Uterus (tissue), 2 donors: ENCODE results near the gene GNA12.

ENCODE experiments used
- CTCF ChIP-seq, 4 experiments: fragments of 200-600 bp in 2 of 4; fragments of 450-650 bp in 2 of 4; sonication (generic) in 2 of 4; IDR thresholded peaks; one replicate each; pipeline ENCODE4 v1.5.1; 2016 to 2019; ENCODE audit warnings: antibody characterized with exemption in 4 of 4, mild to moderate bottlenecking in 2 of 4, moderate library complexity in 1 of 4
- POLR2A ChIP-seq, 2 donors: fragments of 450-650 bp; IDR thresholded peaks; one replicate each; pipeline ENCODE4 v1.6.1; 2016; ENCODE audit warnings: antibody characterized with exemption in 2 of 2, mild to moderate bottlenecking in 1 of 2, moderate library complexity in 1 of 2

- no peak for TF ChIP-seq POLR2A (IDR thresholded peaks at IDR 0.05)
- TF ChIP-seq CTCF (IDR thresholded peaks at IDR 0.05): no peak
Observed at GRCh38 chr7:2849941-2850766, 6.0 kb upstream of the GNA12 start.
